COLO829 (cell line): ENCODE measurements around the gene AEN.

Experiments used
- DNase-seq: peaks from one replicate; pipeline ENCODE4 v3.0.0; 2012; ENCODE audit warnings: low spot score

AEN gene

GRCh38 chr15:88678755-88679154 lies 57.6 kb downstream of the AEN start:
- DNase-seq: no peak

GRCh38 chr15:88680241-88681001 lies 59.3 kb downstream of the AEN start:
- DNase-seq: no peak

- DNase-seq: no peak
Observed at GRCh38 chr15:88681610-88682221, 60.6 kb downstream of the AEN start.
